Activated naive CD4-positive, alpha-beta T cell treated with anti-CD3 and anti-CD28 coated beads for 36 hours (primary cell): ENCODE data around the gene SPART. TPM values are rescaled to one million over a fixed set of nuclear protein-coding genes. Genes with fewer than 3 reads are reported as not detected.
"Not testable (repeated sequence)": the region's sequence is repeated elsewhere in the genome, so short reads cannot be mapped to it uniquely, and the experiment has no call there.

Source experiments
- CTCF ChIA-PET: fragments of 350-600 bp; sonication (Branson Sonifier 250); formaldehyde crosslinking; loops from one replicate; lab custom pipeline; 2021; ENCODE audit warnings: antibody characterized with exemption; lab: Charles Lee
- DNase-seq: peaks from one replicate; pipeline ENCODE4 v3.0.0-alpha.2; 2020
- H3K27ac Mint-ChIP-seq: one replicate; pipeline ENCODE4 v1.8.0; 2021; ENCODE audit warnings: mild to moderate bottlenecking, mixed read lengths
- H3K27me3 Mint-ChIP-seq: one replicate; pipeline ENCODE4 v1.8.0; 2021; ENCODE audit warnings: low read depth, mixed read lengths
- H3K36me3 Mint-ChIP-seq: one replicate; pipeline ENCODE4 v1.8.0; 2021; ENCODE audit warnings: low read depth, mixed read lengths
- H3K4me1 Mint-ChIP-seq: one replicate; pipeline ENCODE4 v1.8.0; 2021; ENCODE audit warnings: low read depth, mixed read lengths
- H3K4me3 Mint-ChIP-seq: one replicate; pipeline ENCODE4 v1.8.0; 2021; ENCODE audit warnings: mild to moderate bottlenecking, moderate library complexity, mixed read lengths
- H3K9me3 Mint-ChIP-seq: one replicate; pipeline ENCODE4 v1.8.0; 2021; ENCODE audit warnings: mixed read lengths
- intact Hi-C: fragments of 100-400 bp; cut with micrococcal nuclease; formaldehyde crosslinking; loops from one replicate; pipeline ENCODE4 v1.15.1; 2023
- total RNA-seq, 2 experiments: library from RNA; stranded (reverse); gene quantifications; one replicate each; pipeline ENCODE4 v1.2.3, GENCODE V29; 2021

SPART gene
- total RNA-seq, 2 experiments from 2014 or later, result 12.5 to 17.0 TPM

GRCh38 chr13:36299469-36299868 is 46.7 kb downstream of the SPART start:
- intact Hi-C loops, H3K27ac Mint-ChIP-seq, H3K36me3 Mint-ChIP-seq, H3K9me3 Mint-ChIP-seq, H3K4me3 Mint-ChIP-seq, DNase-seq: not testable (repeated sequence)
- Mint-ChIP-seq H3K27me3 (peaks cover 27% of the 10 kb centered on the region), H3K4me1 (peaks cover 15% of the 10 kb centered on the region)
- CTCF ChIA-PET, result interaction anchor here (1.3 kb wide), 1 partner anchor 16 kb away, joined by 3 read pairs; no protein-coding TSS in a partner anchor

- H3K4me1 Mint-ChIP-seq, result peaks cover 15% of the 10 kb centered on the region
- H3K4me3 Mint-ChIP-seq, result peak overlapping the region; percentile 86
- H3K27ac Mint-ChIP-seq, result no peak overlapping the region
- intact Hi-C loops, result no loop called here
- CTCF ChIA-PET, result interaction anchor here (0.7 to 3.1 kb wide), 2 partner anchors 16 kb away, joined by 3 to 10 read pairs; no protein-coding TSS in a partner anchor
- no peaks in the 10 kb centered on the region for H3K36me3 Mint-ChIP-seq
- peaks cover 31% of the 10 kb centered on the region for H3K27me3 Mint-ChIP-seq
- no peaks in the 10 kb centered on the region for H3K9me3 Mint-ChIP-seq
- no peak for DNase-seq
Measured at GRCh38 chr13:36298535-36299068, 47.6 kb downstream of the SPART start.

DNA sequence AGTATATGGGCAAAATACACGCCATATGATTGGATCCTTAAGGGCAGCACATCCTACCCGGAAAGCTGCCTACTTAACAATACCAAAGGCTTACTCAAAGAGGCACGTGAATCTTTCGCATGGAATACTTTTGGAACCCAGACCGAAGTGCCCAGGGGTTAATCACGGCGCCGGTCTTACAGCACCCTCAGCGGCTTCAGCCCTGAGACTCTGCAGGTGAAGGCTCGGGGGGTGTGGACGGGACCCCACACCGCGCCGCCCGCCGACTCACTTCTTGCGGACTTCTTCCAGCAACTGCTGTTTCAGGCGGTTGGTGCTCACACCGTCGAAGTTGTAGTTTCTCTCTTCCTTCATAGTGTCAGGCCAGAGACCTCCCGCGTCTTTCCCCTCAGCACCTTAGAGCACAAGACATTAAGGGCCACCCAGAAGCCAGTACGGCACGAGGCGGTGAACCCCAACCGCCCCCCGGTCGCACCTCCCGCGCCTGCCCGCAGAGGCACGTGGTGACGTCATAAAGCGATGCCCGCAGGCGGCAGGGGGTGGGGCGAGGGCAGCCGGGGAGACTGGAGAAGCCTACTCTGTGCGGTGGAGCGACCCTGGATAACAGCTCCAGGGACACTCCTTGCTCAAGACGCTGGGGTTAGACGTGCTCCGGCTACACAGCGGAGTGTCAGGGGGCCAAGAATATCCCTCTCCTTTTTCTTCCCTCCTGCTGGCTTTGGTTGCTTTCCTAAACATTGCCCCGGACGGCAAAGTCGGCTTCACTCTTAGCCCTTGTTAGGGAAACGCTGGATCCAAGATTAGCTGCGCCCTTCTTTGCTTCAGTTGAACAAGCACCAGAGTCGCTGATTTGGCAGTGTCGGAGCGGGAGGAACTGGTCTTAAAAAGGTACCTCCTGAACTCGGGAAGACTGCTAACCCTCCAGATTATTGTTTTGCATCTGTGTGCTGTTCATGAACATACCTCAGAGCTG is 48.5 kb downstream of the SPART start, which contains the start of gene CCDC169:
Gene CCDC169 (minus strand): TSS at position 449 of the 973 bp plus-strand sequence. CDS start 95 bp downstream, at position 354.
- peak within 1 kb of the TSS; percentile 86 for H3K4me3 Mint-ChIP-seq
- H3K36me3 Mint-ChIP-seq, result no peaks in the 10 kb centered on the region
- CTCF ChIA-PET, result interaction anchor here (0.7 to 3.1 kb wide), 3 partner anchors 15 to 50 kb away, joined by 3 to 10 read pairs (median 3); no protein-coding TSS in a partner anchor
- H3K9me3 Mint-ChIP-seq, result no peaks in the 10 kb centered on the region
- peaks cover 15% of the 10 kb centered on the region for H3K4me1 Mint-ChIP-seq
- H3K27me3 Mint-ChIP-seq, result peaks cover 31% of the 10 kb centered on the region
- intact Hi-C loops, result loop anchor here (1.0 to 2.0 kb wide), 2 partner anchors 48 to 521 kb away; partner anchors contain the start of gene RFXAP
- DNase-seq, result peak; percentile 78
- H3K27ac Mint-ChIP-seq, result no peak within 1 kb of the TSS

GRCh38 chr13:36294096-36294495 is 52.1 kb downstream of the SPART start:
- DNase-seq, result no peak
- CTCF ChIA-PET, result interaction anchor here (0.6 to 3.7 kb wide), 3 partner anchors 10 to 452 kb away, joined by 3 to 18 read pairs (median 3); no protein-coding TSS in a partner anchor
- Mint-ChIP-seq H3K36me3 (no peaks in the 10 kb centered on the region), H3K27ac (no peak overlapping the region), H3K4me1 (peaks cover 15% of the 10 kb centered on the region), H3K9me3 (peaks cover 6% of the 10 kb centered on the region), H3K4me3 (no peak overlapping the region), H3K27me3 (peaks cover 38% of the 10 kb centered on the region)
- intact Hi-C loops, result no loop called here

DNA sequence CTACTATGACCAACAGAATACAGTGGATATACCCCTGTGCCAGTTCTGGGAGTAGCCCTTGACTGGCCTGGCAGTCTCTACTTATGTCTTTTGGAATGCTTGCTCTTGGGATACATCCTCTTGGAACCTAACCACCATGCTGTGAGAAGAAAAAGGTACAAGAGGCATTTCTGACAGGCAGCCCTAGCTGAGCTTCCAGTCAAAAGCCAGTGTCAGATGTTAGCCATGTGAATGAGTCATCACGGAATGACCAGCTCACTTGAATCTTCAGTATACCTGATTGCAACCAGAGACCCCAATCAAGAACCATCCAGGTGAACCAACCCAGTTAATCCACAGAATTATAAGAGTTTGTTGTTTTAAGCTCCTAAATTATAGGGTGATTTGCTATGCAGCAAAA is 52.7 kb downstream of the SPART start:
- H3K36me3 Mint-ChIP-seq, result no peaks in the 10 kb centered on the region
- DNase-seq, result no peak
- H3K9me3 Mint-ChIP-seq, result peaks cover 7% of the 10 kb centered on the region
- CTCF ChIA-PET, result interaction anchor here (0.6 to 3.7 kb wide), 3 partner anchors 10 to 453 kb away, joined by 3 to 18 read pairs (median 3); no protein-coding TSS in a partner anchor
- H3K4me3 Mint-ChIP-seq, result no peak overlapping the region
- H3K4me1 Mint-ChIP-seq, result peaks cover 14% of the 10 kb centered on the region
- no peak overlapping the region for H3K27ac Mint-ChIP-seq
- intact Hi-C loops, result no loop called here
- peaks cover 33% of the 10 kb centered on the region for H3K27me3 Mint-ChIP-seq

GRCh38 chr13:36288794-36289391 is 57.3 kb downstream of the SPART start:
- Mint-ChIP-seq H3K36me3 (no peaks in the 10 kb centered on the region), H3K9me3 (peaks cover 7% of the 10 kb centered on the region), H3K27ac (no peak overlapping the region), H3K27me3 (peaks cover 10% of the 10 kb centered on the region), H3K4me1 (no peaks in the 10 kb centered on the region), H3K4me3 (no peak overlapping the region)
- no peak for DNase-seq
- intact Hi-C loops, result no loop called here
- CTCF ChIA-PET, result no interaction called here

GRCh38 chr13:36286006-36286405 is 60.2 kb downstream of the SPART start:
- Mint-ChIP-seq H3K9me3 (peaks cover 7% of the 10 kb centered on the region), H3K27ac (no peak overlapping the region), H3K36me3 (no peaks in the 10 kb centered on the region), H3K27me3 (peaks cover 17% of the 10 kb centered on the region), H3K4me3 (no peak overlapping the region), H3K4me1 (no peaks in the 10 kb centered on the region)
- intact Hi-C loops, result no loop called here
- no peak for DNase-seq
- CTCF ChIA-PET, result no interaction called here

- intact Hi-C loops, result loop anchor here (1.0 to 5.0 kb wide), 4 partner anchors 64 to 453 kb away; partner anchors contain the start of gene SPART
- Mint-ChIP-seq H3K36me3 (no peaks in the 10 kb centered on the region), H3K27ac (no peak overlapping the region), H3K27me3 (peaks cover 17% of the 10 kb centered on the region), H3K9me3 (no peaks in the 10 kb centered on the region), H3K4me1 (no peaks in the 10 kb centered on the region), H3K4me3 (no peak overlapping the region)
- CTCF ChIA-PET, result interaction anchor here (0.5 to 3.3 kb wide), 29 partner anchors 9 to 1281 kb away, joined by 3 to 25 read pairs (median 4); partner anchors contain the start of genes CCDC169 and SPART
- no peak for DNase-seq
Measured at GRCh38 chr13:36282821-36283432, 63.3 kb downstream of the SPART start.

DNA sequence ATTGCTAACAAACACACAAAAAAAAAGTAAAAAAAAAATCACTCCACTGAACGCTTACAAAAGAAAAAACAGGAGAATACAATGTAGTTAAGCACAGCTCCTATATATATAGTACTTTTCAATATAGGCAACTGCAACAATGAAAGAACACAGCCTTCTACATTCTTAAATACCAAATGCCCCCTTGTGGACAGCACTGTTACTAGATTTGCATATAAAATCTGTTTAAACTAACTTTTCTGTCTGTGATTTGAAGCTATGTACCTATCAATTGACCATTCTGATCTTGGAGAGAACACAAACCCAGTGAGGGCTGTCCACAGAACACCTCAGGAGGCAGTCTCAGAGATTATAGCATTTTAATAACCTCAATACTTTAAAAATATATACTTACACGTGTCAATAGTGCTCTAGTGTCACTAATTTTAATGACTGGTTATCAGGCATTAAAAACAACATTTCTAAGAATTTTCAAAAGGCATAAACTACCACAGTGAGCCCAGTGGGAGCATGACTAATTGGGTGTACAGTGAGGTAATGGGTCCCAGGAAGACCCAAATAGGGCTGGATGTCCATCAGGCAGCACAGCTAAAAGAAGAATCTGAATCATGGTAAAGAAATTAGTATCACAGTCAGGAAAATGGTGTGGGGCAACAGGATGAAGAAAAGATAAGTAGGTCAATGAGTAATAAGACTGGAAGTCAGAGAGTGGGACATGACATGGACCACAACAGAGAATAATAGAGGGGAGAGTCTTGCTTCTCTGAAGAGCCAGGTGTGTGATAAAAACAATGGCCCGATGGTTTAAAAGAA is 70.8 kb downstream of the SPART start:
- no peak overlapping the region for H3K4me3 Mint-ChIP-seq
- peak; percentile 28 for DNase-seq
- H3K4me1 Mint-ChIP-seq, result no peaks in the 10 kb centered on the region
- H3K27ac Mint-ChIP-seq, result no peak overlapping the region
- no peaks in the 10 kb centered on the region for H3K36me3 Mint-ChIP-seq
- intact Hi-C loops, result loop anchor here (1.0 kb wide), 1 partner anchor 297 kb away; no protein-coding TSS in a partner anchor
- CTCF ChIA-PET, result interaction anchor here (1.0 to 8.3 kb wide), 7 partner anchors 8 to 1094 kb away, joined by 3 to 48 read pairs (median 4); no protein-coding TSS in a partner anchor
- peaks cover 5% of the 10 kb centered on the region for H3K27me3 Mint-ChIP-seq
- no peaks in the 10 kb centered on the region for H3K9me3 Mint-ChIP-seq

- no peaks in the 10 kb centered on the region for H3K36me3 Mint-ChIP-seq
- no peak overlapping the region for H3K27ac Mint-ChIP-seq
- H3K4me1 Mint-ChIP-seq, result no peaks in the 10 kb centered on the region
- H3K9me3 Mint-ChIP-seq, result no peaks in the 10 kb centered on the region
- no peak overlapping the region for H3K4me3 Mint-ChIP-seq
- no peak for DNase-seq
- intact Hi-C loops, result no loop called here
- peaks cover 6% of the 10 kb centered on the region for H3K27me3 Mint-ChIP-seq
- CTCF ChIA-PET, result interaction anchor here (5.8 to 8.3 kb wide), 2 partner anchors 10 to 296 kb away, joined by 20 to 48 read pairs; no protein-coding TSS in a partner anchor
Measured at GRCh38 chr13:36273431-36273830, 72.8 kb downstream of the SPART start.

GRCh38 chr13:36261976-36262375 is 84.2 kb downstream of the SPART start:
- intact Hi-C loops, result no loop called here
- Mint-ChIP-seq H3K9me3 (no peaks in the 10 kb centered on the region), H3K4me1 (no peaks in the 10 kb centered on the region), H3K36me3 (no peaks in the 10 kb centered on the region), H3K27me3 (peaks cover 12% of the 10 kb centered on the region), H3K4me3 (no peak overlapping the region), H3K27ac (no peak overlapping the region)
- no peak for DNase-seq
- CTCF ChIA-PET, result no interaction called here
